Spleen (tissue), 7 donors: Measurements from ENCODE around the gene ERC2.

ENCODE experiments used
- POLR2A ChIP-seq, 3 donors: fragments of 450-650 bp; IDR thresholded peaks; one replicate each; pipeline ENCODE4 v1.5.1; 2017; ENCODE audit warnings: antibody characterized with exemption in 3 of 3, mild to moderate bottlenecking in 1 of 3
- TF ChIP-seq, protein P1 (sequence below), 11 experiments: fragments of 200-600 bp in 7 of 11; fragments of 450-650 bp in 4 of 11; sonication (generic) in 4 of 11; IDR thresholded peaks in 8 of 11; conservative IDR thresholded peaks in 3 of 11; 1 replicate in 7 of 11; 2 replicates in 4 of 11; pipeline versions ENCODE4 v1.4.0 to v1.8.0; 2016 to 2021; ENCODE audit warnings: antibody characterized with exemption in 11 of 11, inconsistent platforms in 4 of 11, mild to moderate bottlenecking in 1 of 11
- donor health status: DM: no; HTN: no; CAD: no; lungs with moderate emphysema.
- donor health status: DM: no; HTN: no; CAD: no.
- donor health status: DM: no; HTN: no; CAD: no.

DNA sequence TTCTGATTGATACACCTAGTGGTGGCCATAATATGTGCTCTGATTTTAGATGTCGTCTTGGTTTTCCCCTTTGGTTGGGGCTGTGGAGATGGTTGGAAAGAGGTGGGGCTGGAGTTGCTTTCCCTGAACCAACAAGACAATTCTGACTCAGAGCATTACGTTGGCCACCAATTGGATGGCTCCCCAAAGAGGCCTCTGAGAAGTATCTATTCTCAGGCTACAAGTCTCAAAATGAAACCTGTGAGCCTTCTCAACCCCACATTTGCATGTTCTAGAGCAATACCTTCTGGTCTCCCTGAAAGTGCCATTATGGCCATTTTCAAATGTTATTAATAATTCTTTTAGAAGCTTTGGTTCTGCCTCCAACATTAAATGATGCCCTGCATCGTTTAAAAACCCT lies 792.8 kb downstream of the ERC2 start:
- TF ChIP-seq, protein P1, sequence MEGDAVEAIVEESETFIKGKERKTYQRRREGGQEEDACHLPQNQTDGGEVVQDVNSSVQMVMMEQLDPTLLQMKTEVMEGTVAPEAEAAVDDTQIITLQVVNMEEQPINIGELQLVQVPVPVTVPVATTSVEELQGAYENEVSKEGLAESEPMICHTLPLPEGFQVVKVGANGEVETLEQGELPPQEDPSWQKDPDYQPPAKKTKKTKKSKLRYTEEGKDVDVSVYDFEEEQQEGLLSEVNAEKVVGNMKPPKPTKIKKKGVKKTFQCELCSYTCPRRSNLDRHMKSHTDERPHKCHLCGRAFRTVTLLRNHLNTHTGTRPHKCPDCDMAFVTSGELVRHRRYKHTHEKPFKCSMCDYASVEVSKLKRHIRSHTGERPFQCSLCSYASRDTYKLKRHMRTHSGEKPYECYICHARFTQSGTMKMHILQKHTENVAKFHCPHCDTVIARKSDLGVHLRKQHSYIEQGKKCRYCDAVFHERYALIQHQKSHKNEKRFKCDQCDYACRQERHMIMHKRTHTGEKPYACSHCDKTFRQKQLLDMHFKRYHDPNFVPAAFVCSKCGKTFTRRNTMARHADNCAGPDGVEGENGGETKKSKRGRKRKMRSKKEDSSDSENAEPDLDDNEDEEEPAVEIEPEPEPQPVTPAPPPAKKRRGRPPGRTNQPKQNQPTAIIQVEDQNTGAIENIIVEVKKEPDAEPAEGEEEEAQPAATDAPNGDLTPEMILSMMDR (IDR thresholded peaks at IDR 0.05 in 8 of 11, conservative IDR thresholded peaks at IDR 0.05 in 3 of 11): no peak
- no peak for TF ChIP-seq POLR2A (IDR thresholded peaks at IDR 0.05)
